Measurements from ENCODE around the gene GNA12. TPM values are rescaled to one million over a fixed set of nuclear protein-coding genes. Genes with fewer than 3 reads are reported as not detected.

Gene GNA12
- total RNA-seq, 2 experiments from 2014 or later, result 14.1 to 15.0 TPM

- H3K27me3 Mint-ChIP-seq (ENCODE audit: low read depth), result no peaks in the 10 kb centered on the region
- intact Hi-C loops (cut with micrococcal nuclease), result no loop called here
- H3K4me3 Mint-ChIP-seq, result no peak overlapping the region
- CTCF ChIA-PET, result no interaction called here
- H3K36me3 Mint-ChIP-seq (ENCODE audit: low read depth), result peaks cover 6% of the 10 kb centered on the region
- DNase-seq, result no peak
- H3K27ac Mint-ChIP-seq, result no peak overlapping the region
- H3K9me3 Mint-ChIP-seq, result no peaks in the 10 kb centered on the region
- peaks cover 9% of the 10 kb centered on the region for H3K4me1 Mint-ChIP-seq (ENCODE audit: low read depth)
These were observed 11.6 kb downstream of the GNA12 start for GRCh38 chr7:2832461-2832860.

- DNase-seq, result no peak
- intact Hi-C loops (cut with micrococcal nuclease), result no loop called here
- H3K27ac Mint-ChIP-seq, result no peak overlapping the region
- H3K27me3 Mint-ChIP-seq (ENCODE audit: low read depth), result no peaks in the 10 kb centered on the region
- H3K9me3 Mint-ChIP-seq, result no peaks in the 10 kb centered on the region
- H3K4me1 Mint-ChIP-seq (ENCODE audit: low read depth), result peaks cover 6% of the 10 kb centered on the region
- CTCF ChIA-PET, result interaction anchor here (0.7 kb wide), 1 partner anchor 10 kb away, joined by 3 read pairs; no protein-coding TSS in a partner anchor
- peaks cover 6% of the 10 kb centered on the region for H3K36me3 Mint-ChIP-seq (ENCODE audit: low read depth)
- no peak overlapping the region for H3K4me3 Mint-ChIP-seq
These were observed 13.3 kb downstream of the GNA12 start for GRCh38 chr7:2830609-2831376.

- H3K27me3 Mint-ChIP-seq (ENCODE audit: low read depth), result no peaks in the 10 kb centered on the region
- CTCF ChIA-PET, result no interaction called here
These were observed 15.1 kb downstream of the GNA12 start for GRCh38 chr7:2829040-2829439.

DNA sequence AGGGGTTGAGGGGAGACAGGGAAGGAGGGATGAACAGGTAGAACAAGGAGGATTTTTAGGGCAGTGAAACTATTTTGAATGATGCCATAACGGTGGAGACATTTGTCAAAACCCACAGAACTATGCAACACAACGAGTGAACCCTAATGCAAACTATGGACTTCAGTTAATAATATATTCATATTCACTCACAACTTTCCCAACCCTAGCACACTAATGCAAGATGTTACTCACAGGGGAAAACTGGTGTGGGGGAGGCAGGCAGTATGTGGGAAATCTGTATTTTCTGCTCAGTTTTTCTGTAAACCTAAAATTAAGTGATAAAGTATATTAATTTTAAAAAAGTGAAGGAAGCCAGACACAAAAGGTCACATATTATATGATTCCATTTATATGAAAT lies 17.3 kb downstream of the GNA12 start:
- no peaks in the 10 kb centered on the region for H3K9me3 Mint-ChIP-seq
- no peak for DNase-seq
- H3K27ac Mint-ChIP-seq, result no peak overlapping the region
- CTCF ChIA-PET, result no interaction called here
- intact Hi-C loops (cut with micrococcal nuclease), result no loop called here
- no peak overlapping the region for H3K4me3 Mint-ChIP-seq
- H3K4me1 Mint-ChIP-seq (ENCODE audit: low read depth), result peaks cover 16% of the 10 kb centered on the region
- H3K36me3 Mint-ChIP-seq (ENCODE audit: low read depth), result no peaks in the 10 kb centered on the region
- H3K27me3 Mint-ChIP-seq (ENCODE audit: low read depth), result no peaks in the 10 kb centered on the region

More at GRCh38 chr7:2829040-2829439, 15.1 kb downstream of the GNA12 start:
- peaks cover 14% of the 10 kb centered on the region for H3K4me1 Mint-ChIP-seq (ENCODE audit: low read depth)
- intact Hi-C loops (cut with micrococcal nuclease), result no loop called here
- H3K9me3 Mint-ChIP-seq, result no peaks in the 10 kb centered on the region
- H3K36me3 Mint-ChIP-seq (ENCODE audit: low read depth), result no peaks in the 10 kb centered on the region
- no peak overlapping the region for H3K27ac Mint-ChIP-seq
- no peak for DNase-seq
- H3K4me3 Mint-ChIP-seq, result no peak overlapping the region

DNA sequence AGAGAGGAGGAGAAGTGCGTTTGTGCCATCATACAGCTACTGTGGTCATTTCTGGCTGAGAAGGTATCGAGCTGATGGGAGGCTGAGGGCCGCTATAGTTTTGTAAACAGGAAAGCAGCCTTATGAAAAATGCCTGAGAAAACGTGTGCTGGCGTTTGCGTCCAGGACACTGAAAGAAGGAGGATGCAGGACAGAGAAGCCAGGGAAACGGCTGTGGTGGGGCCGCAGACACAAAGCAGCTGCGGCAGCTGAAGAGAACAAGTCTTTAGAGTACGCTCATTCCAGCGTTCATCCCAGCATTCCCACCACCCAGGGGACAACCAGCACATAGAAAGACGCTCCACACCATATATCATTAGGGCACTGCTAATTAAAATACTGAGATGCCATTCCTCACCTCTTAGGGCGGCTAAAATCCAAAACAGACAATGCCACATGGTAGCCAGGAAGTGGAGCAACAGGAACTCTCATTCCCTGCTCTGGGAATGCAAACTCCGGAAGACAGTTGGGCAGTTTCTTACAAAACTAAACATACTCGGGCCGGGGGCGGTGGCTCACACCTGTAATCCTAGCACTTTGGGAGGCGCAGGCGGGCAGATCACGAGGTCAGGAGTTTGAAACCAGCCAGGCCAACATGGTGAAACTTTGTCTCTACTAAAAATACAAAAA lies 18.4 kb downstream of the GNA12 start:
- intact Hi-C loops (cut with micrococcal nuclease), result no loop called here
- CTCF ChIA-PET, result no interaction called here
- Mint-ChIP-seq H3K9me3 (no peaks in the 10 kb centered on the region), H3K36me3 (ENCODE audit: low read depth) (no peaks in the 10 kb centered on the region), H3K27ac (no peak overlapping the region), H3K4me1 (ENCODE audit: low read depth) (peaks cover 25% of the 10 kb centered on the region), H3K27me3 (ENCODE audit: low read depth) (no peaks in the 10 kb centered on the region), H3K4me3 (no peak overlapping the region)
- no peak for DNase-seq

DNA sequence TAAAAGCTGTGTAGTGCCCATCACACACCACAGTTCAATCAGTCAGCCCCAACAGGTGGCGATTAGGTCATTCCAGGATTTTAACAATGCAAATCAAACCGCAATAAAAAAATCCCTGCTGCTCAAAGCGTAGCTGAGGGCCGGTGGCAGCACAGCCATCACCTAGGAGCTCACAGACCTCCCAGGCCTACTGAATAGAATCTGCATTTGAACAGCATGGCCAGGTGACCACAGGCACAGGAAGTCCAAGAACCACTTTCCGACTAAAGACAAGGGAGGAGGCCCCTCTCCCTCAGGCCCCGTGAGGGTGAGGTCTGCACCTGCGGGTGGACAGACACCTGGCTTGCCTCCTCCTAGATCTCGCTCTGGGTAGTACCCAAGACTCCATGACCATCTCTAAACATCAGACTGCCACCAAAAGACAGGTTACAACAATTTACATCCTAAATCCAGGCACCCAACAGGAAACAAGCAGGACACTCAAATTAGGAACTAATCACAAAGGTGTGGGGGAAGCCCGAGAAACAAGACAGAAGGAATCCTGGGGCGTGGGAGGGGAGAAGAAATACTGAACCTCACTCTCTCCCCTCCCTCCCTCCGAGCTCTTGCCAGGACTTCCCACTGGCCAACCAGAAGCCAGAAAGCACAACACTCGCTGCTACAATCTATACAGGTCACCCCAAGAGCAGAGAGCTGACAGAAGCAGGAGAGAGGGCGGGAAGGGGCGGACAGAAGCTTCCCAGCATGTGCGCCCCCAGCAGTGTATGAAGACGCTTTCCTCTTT lies 19.2 kb downstream of the GNA12 start:
- no peaks in the 10 kb centered on the region for H3K27me3 Mint-ChIP-seq (ENCODE audit: low read depth)
- no peak overlapping the region for H3K4me3 Mint-ChIP-seq
- DNase-seq, result no peak
- H3K27ac Mint-ChIP-seq, result no peak overlapping the region
- H3K4me1 Mint-ChIP-seq (ENCODE audit: low read depth), result peaks cover 28% of the 10 kb centered on the region
- H3K9me3 Mint-ChIP-seq, result no peaks in the 10 kb centered on the region
- CTCF ChIA-PET, result no interaction called here
- H3K36me3 Mint-ChIP-seq (ENCODE audit: low read depth), result no peaks in the 10 kb centered on the region
- intact Hi-C loops (cut with micrococcal nuclease), result no loop called here

GRCh38 chr7:2824026-2824677 lies 20.0 kb downstream of the GNA12 start:
- DNase-seq, result no peak
- peaks cover 36% of the 10 kb centered on the region for H3K4me1 Mint-ChIP-seq (ENCODE audit: low read depth)
- H3K36me3 Mint-ChIP-seq (ENCODE audit: low read depth), result no peaks in the 10 kb centered on the region
- H3K9me3 Mint-ChIP-seq, result no peaks in the 10 kb centered on the region
- CTCF ChIA-PET, result no interaction called here
- H3K27ac Mint-ChIP-seq, result no peak overlapping the region
- intact Hi-C loops (cut with micrococcal nuclease), result no loop called here
- H3K27me3 Mint-ChIP-seq (ENCODE audit: low read depth), result no peaks in the 10 kb centered on the region
- no peak overlapping the region for H3K4me3 Mint-ChIP-seq

DNA sequence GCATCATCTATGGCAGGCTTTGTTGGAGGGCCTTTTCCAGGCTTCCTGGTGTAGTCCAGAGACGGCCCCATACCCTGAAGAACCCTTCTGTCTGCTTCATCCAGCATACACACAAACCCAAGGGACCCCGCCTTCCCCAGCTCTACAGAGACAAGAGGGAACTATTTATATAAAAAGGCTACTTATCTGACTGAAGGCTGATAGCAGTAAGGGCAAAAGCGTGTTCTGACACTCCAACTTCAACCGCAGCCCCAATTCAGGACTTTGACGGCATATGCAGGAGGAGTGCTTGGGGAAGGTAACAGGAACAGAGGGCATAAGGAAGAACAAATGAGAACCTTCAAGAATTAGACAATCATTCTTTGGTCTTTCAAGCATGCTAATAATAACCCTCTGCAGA lies 21.0 kb downstream of the GNA12 start:
- Mint-ChIP-seq H3K27me3 (ENCODE audit: low read depth) (no peaks in the 10 kb centered on the region), H3K9me3 (no peaks in the 10 kb centered on the region), H3K36me3 (ENCODE audit: low read depth) (no peaks in the 10 kb centered on the region), H3K27ac (no peak overlapping the region), H3K4me3 (no peak overlapping the region), H3K4me1 (ENCODE audit: low read depth) (peaks cover 41% of the 10 kb centered on the region)
- intact Hi-C loops (cut with micrococcal nuclease), result no loop called here
- no peak for DNase-seq
- CTCF ChIA-PET, result no interaction called here

- DNase-seq, result no peak
- H3K4me3 Mint-ChIP-seq, result no peak overlapping the region
- no peaks in the 10 kb centered on the region for H3K36me3 Mint-ChIP-seq (ENCODE audit: low read depth)
- H3K27ac Mint-ChIP-seq, result no peak overlapping the region
- no peaks in the 10 kb centered on the region for H3K9me3 Mint-ChIP-seq
- peaks cover 39% of the 10 kb centered on the region for H3K4me1 Mint-ChIP-seq (ENCODE audit: low read depth)
- no peaks in the 10 kb centered on the region for H3K27me3 Mint-ChIP-seq (ENCODE audit: low read depth)
- CTCF ChIA-PET, result no interaction called here
- intact Hi-C loops (cut with micrococcal nuclease), result no loop called here
These were observed 22.1 kb downstream of the GNA12 start for GRCh38 chr7:2821842-2822507.

DNA sequence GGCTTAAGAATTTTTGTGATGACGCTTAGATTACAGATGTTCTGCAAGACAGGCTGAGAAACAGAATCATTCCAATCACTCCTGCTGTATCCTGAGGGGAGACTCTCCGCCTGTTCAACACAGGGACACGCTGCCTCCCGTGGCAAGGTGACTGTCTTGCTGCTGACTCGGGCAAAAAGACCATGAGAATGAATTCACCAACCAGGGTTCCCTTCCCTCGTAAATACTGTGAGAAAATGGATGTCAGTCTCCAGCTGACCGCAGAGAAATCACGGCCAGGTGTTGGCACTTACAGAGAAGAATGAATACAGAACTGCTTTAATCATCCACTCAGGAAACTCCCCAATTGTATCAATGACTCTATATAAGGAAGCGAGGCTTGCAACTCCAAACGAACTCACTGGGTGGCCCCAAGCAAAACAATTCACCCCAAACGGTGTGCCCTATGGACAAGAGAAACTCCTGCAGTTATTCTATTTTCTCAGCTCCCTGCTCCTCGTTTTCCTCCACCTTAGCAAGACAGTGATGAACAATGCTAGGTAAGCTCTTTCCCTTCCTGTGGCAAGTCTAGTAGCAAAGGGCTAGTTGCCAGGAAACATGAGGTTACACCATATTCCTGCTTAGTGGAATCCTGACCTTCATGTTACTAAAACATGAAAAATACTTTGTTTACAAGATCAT lies 22.8 kb downstream of the GNA12 start:
- Mint-ChIP-seq H3K36me3 (ENCODE audit: low read depth) (no peaks in the 10 kb centered on the region), H3K4me3 (no peak overlapping the region), H3K4me1 (ENCODE audit: low read depth) (peaks cover 36% of the 10 kb centered on the region), H3K9me3 (no peaks in the 10 kb centered on the region), H3K27ac (no peak overlapping the region), H3K27me3 (ENCODE audit: low read depth) (no peaks in the 10 kb centered on the region)
- DNase-seq, result peak; percentile 18
- intact Hi-C loops (cut with micrococcal nuclease), result no loop called here
- CTCF ChIA-PET, result interaction anchor here (0.6 kb wide), 1 partner anchor 1051 kb away, joined by 7 read pairs; no protein-coding TSS in a partner anchor

GRCh38 chr7:2820508-2820934 lies 23.6 kb downstream of the GNA12 start:
- CTCF ChIA-PET, result interaction anchor here (0.6 to 1.0 kb wide), 2 partner anchors 28 to 1052 kb away, joined by 3 to 7 read pairs; no protein-coding TSS in a partner anchor
- H3K9me3 Mint-ChIP-seq, result no peaks in the 10 kb centered on the region
- no peak overlapping the region for H3K27ac Mint-ChIP-seq
- no peaks in the 10 kb centered on the region for H3K27me3 Mint-ChIP-seq (ENCODE audit: low read depth)
- no peak overlapping the region for H3K4me3 Mint-ChIP-seq
- no peaks in the 10 kb centered on the region for H3K36me3 Mint-ChIP-seq (ENCODE audit: low read depth)
- peaks cover 36% of the 10 kb centered on the region for H3K4me1 Mint-ChIP-seq (ENCODE audit: low read depth)
- intact Hi-C loops (cut with micrococcal nuclease), result no loop called here
- no peak for DNase-seq

Data from activated naive CD4-positive, alpha-beta T cell treated with anti-CD3 and anti-CD28 coated beads for 36 hours (primary cell).